ENCODE data around the gene TPD52L1. TPM values are rescaled to one million over a fixed set of nuclear protein-coding genes. Genes with fewer than 3 reads are reported as not detected.

TPD52L1 gene
- total and polyA plus RNA-seq, 2 experiments from 2014 or later: 22.8 to 24.0 TPM

DNA sequence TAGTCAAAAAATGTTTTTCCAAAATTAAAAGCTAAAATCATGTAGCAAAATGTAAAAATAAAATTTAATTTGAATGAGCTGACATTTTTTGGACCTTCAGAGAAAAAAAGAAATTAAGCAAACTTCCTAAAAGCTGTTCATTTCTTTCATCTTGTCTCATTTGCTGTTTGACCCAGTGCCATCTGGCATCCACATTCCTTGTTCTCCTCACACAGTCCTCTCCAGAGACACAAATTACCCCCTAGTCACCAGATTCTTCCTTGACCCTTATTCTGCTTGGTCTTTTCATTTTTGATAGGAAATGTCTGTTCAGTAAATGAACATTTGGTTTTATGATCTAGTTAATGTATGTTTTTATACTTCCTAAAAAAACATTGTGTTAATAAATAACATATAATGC lies 93.0 kb downstream of the TPD52L1 start:
- H3K9me3 Mint-ChIP-seq: peaks cover under 1% of the 10 kb centered on the region; the same call in 1 of the 3 replicates
- peaks cover 11% of the 10 kb centered on the region; the same call in 2 of the 3 replicates for H3K4me1 Mint-ChIP-seq
- DNase-seq (ENCODE audit: low spot score) (no peak), ATAC-seq (no peak)
- H3K4me3 Mint-ChIP-seq: no peak overlapping the region
- no peaks in the 10 kb centered on the region for H3K27me3 ChIP-seq (ENCODE audit: insufficient read depth)
- H3F3A ChIP-seq (replicated peaks; ENCODE audit: low read depth): no peaks in the 10 kb centered on the region
- H3K27ac Mint-ChIP-seq: no peak overlapping the region
- no peaks in the 10 kb centered on the region for H3K9me2 ChIP-seq (ENCODE audit: insufficient read depth)
- no peak overlapping the region for H2AFZ ChIP-seq
- H3K36me3 Mint-ChIP-seq (ENCODE audit: low read depth): no peaks in the 10 kb centered on the region
- no peaks in the 10 kb centered on the region for H4K20me1 ChIP-seq (replicated peaks; ENCODE audit: insufficient read depth)
- H3K27ac ChIP-seq (ENCODE audit: low read depth): no peak overlapping the region
- H3K36me3 ChIP-seq (ENCODE audit: insufficient read depth): no peaks in the 10 kb centered on the region
- no peak overlapping the region for H3K4me3 ChIP-seq
- peaks cover 2% of the 10 kb centered on the region for H3K27me3 Mint-ChIP-seq (ENCODE audit: insufficient read depth, low read depth, poor library complexity)
- TF ChIP-seq ETS1 (IDR thresholded peaks at IDR 0.05) (no peak), EZH2 (IDR thresholded peaks at IDR 0.05; ENCODE audit: low read depth, unreplicated experiment) (no peak), ZNF331 (CRISPR knock-in tag; IDR thresholded peaks at IDR 0.05; ENCODE audit: low read depth) (no peak), EZH2phosphoT487 (IDR thresholded peaks at IDR 0.05; ENCODE audit: unreplicated experiment) (no peak), NANOG (IDR thresholded peaks at IDR 0.05; ENCODE audit: borderline replicate concordance) (no peak), REST (IDR thresholded peaks at IDR 0.05; ENCODE audit: unreplicated experiment) (no peak), JUNB (IDR thresholded peaks at IDR 0.05; ENCODE audit: unreplicated experiment) (no peak), ZNF114 (CRISPR knock-in tag; IDR thresholded peaks at IDR 0.05) (no peak), STAT1 (IDR thresholded peaks at IDR 0.05; ENCODE audit: unreplicated experiment) (no peak), POLR2AphosphoS5 (IDR thresholded peaks at IDR 0.05; ENCODE audit: low read depth) (no peak), CREB1 (CRISPR knock-in tag; IDR thresholded peaks at IDR 0.05; ENCODE audit: low read depth) (no peak), CTCF (conservative IDR thresholded peaks at IDR 0.05; ENCODE audit: low read depth in 2 of 2) (no peak)
- TF ChIP-seq, protein P1, sequence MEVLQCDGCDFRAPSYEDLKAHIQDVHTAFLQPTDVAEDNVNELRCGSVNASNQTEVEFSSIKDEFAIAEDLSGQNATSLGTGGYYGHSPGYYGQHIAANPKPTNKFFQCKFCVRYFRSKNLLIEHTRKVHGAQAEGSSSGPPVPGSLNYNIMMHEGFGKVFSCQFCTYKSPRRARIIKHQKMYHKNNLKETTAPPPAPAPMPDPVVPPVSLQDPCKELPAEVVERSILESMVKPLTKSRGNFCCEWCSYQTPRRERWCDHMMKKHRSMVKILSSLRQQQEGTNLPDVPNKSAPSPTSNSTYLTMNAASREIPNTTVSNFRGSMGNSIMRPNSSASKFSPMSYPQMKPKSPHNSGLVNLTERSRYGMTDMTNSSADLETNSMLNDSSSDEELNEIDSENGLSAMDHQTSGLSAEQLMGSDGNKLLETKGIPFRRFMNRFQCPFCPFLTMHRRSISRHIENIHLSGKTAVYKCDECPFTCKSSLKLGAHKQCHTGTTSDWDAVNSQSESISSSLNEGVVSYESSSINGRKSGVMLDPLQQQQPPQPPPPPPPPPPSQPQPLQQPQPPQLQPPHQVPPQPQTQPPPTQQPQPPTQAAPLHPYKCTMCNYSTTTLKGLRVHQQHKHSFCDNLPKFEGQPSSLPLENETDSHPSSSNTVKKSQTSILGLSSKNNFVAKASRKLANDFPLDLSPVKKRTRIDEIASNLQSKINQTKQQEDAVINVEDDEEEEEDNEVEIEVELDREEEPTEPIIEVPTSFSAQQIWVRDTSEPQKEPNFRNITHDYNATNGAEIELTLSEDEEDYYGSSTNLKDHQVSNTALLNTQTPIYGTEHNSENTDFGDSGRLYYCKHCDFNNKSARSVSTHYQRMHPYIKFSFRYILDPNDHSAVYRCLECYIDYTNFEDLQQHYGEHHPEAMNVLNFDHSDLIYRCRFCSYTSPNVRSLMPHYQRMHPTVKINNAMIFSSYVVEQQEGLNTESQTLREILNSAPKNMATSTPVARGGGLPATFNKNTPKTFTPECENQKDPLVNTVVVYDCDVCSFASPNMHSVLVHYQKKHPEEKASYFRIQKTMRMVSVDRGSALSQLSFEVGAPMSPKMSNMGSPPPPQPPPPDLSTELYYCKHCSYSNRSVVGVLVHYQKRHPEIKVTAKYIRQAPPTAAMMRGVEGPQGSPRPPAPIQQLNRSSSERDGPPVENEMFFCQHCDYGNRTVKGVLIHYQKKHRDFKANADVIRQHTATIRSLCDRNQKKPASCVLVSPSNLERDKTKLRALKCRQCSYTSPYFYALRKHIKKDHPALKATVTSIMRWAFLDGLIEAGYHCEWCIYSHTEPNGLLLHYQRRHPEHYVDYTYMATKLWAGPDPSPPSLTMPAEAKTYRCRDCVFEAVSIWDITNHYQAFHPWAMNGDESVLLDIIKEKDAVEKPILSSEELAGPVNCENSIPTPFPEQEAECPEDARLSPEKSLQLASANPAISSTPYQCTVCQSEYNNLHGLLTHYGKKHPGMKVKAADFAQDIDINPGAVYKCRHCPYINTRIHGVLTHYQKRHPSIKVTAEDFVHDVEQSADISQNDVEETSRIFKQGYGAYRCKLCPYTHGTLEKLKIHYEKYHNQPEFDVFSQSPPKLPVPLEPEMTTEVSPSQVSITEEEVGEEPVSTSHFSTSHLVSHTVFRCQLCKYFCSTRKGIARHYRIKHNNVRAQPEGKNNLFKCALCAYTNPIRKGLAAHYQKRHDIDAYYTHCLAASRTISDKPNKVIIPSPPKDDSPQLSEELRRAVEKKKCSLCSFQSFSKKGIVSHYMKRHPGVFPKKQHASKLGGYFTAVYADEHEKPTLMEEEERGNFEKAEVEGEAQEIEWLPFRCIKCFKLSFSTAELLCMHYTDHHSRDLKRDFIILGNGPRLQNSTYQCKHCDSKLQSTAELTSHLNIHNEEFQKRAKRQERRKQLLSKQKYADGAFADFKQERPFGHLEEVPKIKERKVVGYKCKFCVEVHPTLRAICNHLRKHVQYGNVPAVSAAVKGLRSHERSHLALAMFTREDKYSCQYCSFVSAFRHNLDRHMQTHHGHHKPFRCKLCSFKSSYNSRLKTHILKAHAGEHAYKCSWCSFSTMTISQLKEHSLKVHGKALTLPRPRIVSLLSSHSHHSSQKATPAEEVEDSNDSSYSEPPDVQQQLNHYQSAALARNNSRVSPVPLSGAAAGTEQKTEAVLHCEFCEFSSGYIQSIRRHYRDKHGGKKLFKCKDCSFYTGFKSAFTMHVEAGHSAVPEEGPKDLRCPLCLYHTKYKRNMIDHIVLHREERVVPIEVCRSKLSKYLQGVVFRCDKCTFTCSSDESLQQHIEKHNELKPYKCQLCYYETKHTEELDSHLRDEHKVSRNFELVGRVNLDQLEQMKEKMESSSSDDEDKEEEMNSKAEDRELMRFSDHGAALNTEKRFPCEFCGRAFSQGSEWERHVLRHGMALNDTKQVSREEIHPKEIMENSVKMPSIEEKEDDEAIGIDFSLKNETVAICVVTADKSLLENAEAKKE (CRISPR knock-in tag; IDR thresholded peaks at IDR 0.05): no peak
- no peaks in the 10 kb centered on the region for H3K79me2 ChIP-seq (replicated peaks; ENCODE audit: insufficient read depth)
- H3K4me2 ChIP-seq: no peak overlapping the region
- 0 out of 2 replicates have a peak, but pooled peaks cover 13% of the 10 kb centered on the region for H3K4me1 ChIP-seq (ENCODE audit: insufficient read depth)

Data from GM23338 (cell line).